Measurements from ENCODE around the gene TRAF7. TPM values are rescaled to one million over a fixed set of nuclear protein-coding genes. Genes with fewer than 3 reads are reported as not detected.

The TRAF7 gene
- total RNA-seq, 2 experiments from 2014 or later: 53.6 to 82.3 TPM

- ChIA-PET POLR2A (no interaction called here), CTCF (ENCODE audit: unreplicated experiment) (no interaction called here)
- Histone ChIP-seq H3K79me2 (ENCODE audit: insufficient read depth, low read depth, low read length) (peaks cover 32% of the 10 kb centered on the region), H3K4me2 (ENCODE audit: low read length) (peak within 1 kb of the TSS; percentile 84), H3K4me3 (ENCODE audit: low read depth, low read length, poor library complexity, severe bottlenecking) (peak within 1 kb of the TSS; percentile 94), H4K20me1 (ENCODE audit: insufficient read depth, low read length) (0 out of 2 replicates have a peak, but pooled peaks cover 3% of the 10 kb centered on the region), H3K27ac (ENCODE audit: low read depth, low read length, poor library complexity, severe bottlenecking) (peak within 1 kb of the TSS; percentile 65), H3K4me1 (ENCODE audit: insufficient read depth, low read length, poor library complexity, severe bottlenecking) (peaks cover 10% of the 10 kb centered on the region), H3K36me3 (ENCODE audit: insufficient read depth, low read length) (peaks cover 16% of the 10 kb centered on the region), H3K9me2 (ENCODE audit: insufficient read depth, low read length) (no peaks in the 10 kb centered on the region), H2AFZ (ENCODE audit: low read length) (peak within 1 kb of the TSS; percentile 58; the same call in 1 of the 2 replicates), H3K9me3 (ENCODE audit: low read length) (no peaks in the 10 kb centered on the region)
- TF ChIP-seq, protein P1, sequence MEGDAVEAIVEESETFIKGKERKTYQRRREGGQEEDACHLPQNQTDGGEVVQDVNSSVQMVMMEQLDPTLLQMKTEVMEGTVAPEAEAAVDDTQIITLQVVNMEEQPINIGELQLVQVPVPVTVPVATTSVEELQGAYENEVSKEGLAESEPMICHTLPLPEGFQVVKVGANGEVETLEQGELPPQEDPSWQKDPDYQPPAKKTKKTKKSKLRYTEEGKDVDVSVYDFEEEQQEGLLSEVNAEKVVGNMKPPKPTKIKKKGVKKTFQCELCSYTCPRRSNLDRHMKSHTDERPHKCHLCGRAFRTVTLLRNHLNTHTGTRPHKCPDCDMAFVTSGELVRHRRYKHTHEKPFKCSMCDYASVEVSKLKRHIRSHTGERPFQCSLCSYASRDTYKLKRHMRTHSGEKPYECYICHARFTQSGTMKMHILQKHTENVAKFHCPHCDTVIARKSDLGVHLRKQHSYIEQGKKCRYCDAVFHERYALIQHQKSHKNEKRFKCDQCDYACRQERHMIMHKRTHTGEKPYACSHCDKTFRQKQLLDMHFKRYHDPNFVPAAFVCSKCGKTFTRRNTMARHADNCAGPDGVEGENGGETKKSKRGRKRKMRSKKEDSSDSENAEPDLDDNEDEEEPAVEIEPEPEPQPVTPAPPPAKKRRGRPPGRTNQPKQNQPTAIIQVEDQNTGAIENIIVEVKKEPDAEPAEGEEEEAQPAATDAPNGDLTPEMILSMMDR (conservative IDR thresholded peaks at IDR 0.05; ENCODE audit: low read length): no peak
- TF ChIP-seq EZH2phosphoT487 (IDR thresholded peaks at IDR 0.05; ENCODE audit: borderline replicate concordance, low read depth, low read length): no peak
- no TSS peak for BruUV-seq (replicated peaks)
- peak; percentile 99 for DNase-seq (ENCODE audit: low spot score)
- intact Hi-C loops (cut with micrococcal nuclease; ENCODE audit: unreplicated experiment): loop anchor here (1.0 to 5.0 kb wide), 4 partner anchors 8 to 71 kb away; partner anchors contain the start of genes ECI1 and MLST8
Measured at GRCh38 chr16:2223221-2223941, 67.8 kb downstream of the TRAF7 start, which contains the start of gene E4F1. Gene E4F1, plus strand, starts transcription at chr16:2223591. Its CDS starts 23 bp downstream, at chr16:2223614.

- H3K9me2 ChIP-seq (ENCODE audit: insufficient read depth, low read length): no peaks in the 10 kb centered on the region
- H3K9me3 ChIP-seq (ENCODE audit: low read length): no peaks in the 10 kb centered on the region
Measured at GRCh38 chr16:2223942-2224486, 68.4 kb downstream of the TRAF7 start.

More at GRCh38 chr16:2223942-2224486, 68.4 kb downstream of the TRAF7 start:
- peaks cover 22% of the 10 kb centered on the region for H3K36me3 ChIP-seq (ENCODE audit: insufficient read depth, low read length)
- peak overlapping the region; percentile 65 for H3K27ac ChIP-seq (ENCODE audit: low read depth, low read length, poor library complexity, severe bottlenecking)
- ChIA-PET CTCF (ENCODE audit: unreplicated experiment) (no interaction called here), POLR2A (no interaction called here)
- peak overlapping the region; percentile 58; the same call in 1 of the 2 replicates for H2AFZ ChIP-seq (ENCODE audit: low read length)
- H3K79me2 ChIP-seq (ENCODE audit: insufficient read depth, low read depth, low read length): peaks cover 32% of the 10 kb centered on the region
- peak overlapping the region; percentile 94 for H3K4me3 ChIP-seq (ENCODE audit: low read depth, low read length, poor library complexity, severe bottlenecking)
- peak overlapping the region; percentile 84 for H3K4me2 ChIP-seq (ENCODE audit: low read length)
- DNase-seq (ENCODE audit: low spot score): peak; percentile 57
- TF ChIP-seq, protein P1 (conservative IDR thresholded peaks at IDR 0.05; ENCODE audit: low read length): peak; percentile 20; the same call in 1 of the 2 replicates
- no peak for TF ChIP-seq EZH2phosphoT487 (IDR thresholded peaks at IDR 0.05; ENCODE audit: borderline replicate concordance, low read depth, low read length)
- BruUV-seq (replicated peaks): TSS peak; percentile 66
- peaks cover 10% of the 10 kb centered on the region for H3K4me1 ChIP-seq (ENCODE audit: insufficient read depth, low read length, poor library complexity, severe bottlenecking)
- intact Hi-C loops (cut with micrococcal nuclease; ENCODE audit: unreplicated experiment): loop anchor here (1.0 to 5.0 kb wide), 4 partner anchors 9 to 72 kb away; partner anchors contain the start of genes ECI1 and MLST8
- H4K20me1 ChIP-seq (ENCODE audit: insufficient read depth, low read length): 0 out of 2 replicates have a peak, but pooled peaks cover 3% of the 10 kb centered on the region
